ENCODE data around the gene TCF3.
A peak's percentile ranks its signal among the peaks of the same experiment; 100 is the strongest.
"Not testable (repeated sequence)": the region's sequence is repeated elsewhere in the genome, so short reads cannot be mapped to it uniquely, and the experiment has no call there.

TCF3 gene

DNA sequence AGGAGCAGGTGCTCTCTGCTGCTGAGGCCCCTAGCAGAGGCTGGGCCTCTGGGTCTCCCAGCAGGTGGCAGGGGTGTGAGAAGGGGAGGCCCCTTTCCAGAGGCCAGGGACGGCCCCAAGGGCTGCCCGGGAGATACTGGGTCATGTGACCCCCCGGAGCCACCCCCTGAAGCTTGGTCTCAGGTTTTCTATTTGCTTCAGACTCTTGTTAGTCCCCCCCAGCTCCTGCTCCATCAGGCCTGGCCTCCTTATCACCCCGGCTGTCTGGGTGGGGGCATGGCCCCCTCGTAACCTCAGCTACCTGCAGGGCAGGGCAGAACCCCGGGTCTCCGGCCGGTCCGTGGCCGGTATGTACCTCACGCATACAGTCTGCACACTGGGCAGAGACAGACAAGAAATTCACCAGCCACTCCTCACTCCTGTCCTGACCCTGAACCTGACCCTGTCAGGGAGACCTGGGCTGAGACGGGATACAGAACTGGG, 13.2 kb upstream of the TCF3 start:
- in situ Hi-C loops (cut with MboI; ENCODE audit: low pct_unique_long_range_greater_than_20kb, low sequenced_read_pairs, unreplicated experiment) = no loop called here
- peak; percentile 63 for DNase-seq (ENCODE audit: low spot score)
- TF ChIP-seq, protein P1, sequence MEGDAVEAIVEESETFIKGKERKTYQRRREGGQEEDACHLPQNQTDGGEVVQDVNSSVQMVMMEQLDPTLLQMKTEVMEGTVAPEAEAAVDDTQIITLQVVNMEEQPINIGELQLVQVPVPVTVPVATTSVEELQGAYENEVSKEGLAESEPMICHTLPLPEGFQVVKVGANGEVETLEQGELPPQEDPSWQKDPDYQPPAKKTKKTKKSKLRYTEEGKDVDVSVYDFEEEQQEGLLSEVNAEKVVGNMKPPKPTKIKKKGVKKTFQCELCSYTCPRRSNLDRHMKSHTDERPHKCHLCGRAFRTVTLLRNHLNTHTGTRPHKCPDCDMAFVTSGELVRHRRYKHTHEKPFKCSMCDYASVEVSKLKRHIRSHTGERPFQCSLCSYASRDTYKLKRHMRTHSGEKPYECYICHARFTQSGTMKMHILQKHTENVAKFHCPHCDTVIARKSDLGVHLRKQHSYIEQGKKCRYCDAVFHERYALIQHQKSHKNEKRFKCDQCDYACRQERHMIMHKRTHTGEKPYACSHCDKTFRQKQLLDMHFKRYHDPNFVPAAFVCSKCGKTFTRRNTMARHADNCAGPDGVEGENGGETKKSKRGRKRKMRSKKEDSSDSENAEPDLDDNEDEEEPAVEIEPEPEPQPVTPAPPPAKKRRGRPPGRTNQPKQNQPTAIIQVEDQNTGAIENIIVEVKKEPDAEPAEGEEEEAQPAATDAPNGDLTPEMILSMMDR (IDR thresholded peaks at IDR 0.05; ENCODE audit: extremely low read depth, insufficient read depth, missing control alignments) = no peak

DNA sequence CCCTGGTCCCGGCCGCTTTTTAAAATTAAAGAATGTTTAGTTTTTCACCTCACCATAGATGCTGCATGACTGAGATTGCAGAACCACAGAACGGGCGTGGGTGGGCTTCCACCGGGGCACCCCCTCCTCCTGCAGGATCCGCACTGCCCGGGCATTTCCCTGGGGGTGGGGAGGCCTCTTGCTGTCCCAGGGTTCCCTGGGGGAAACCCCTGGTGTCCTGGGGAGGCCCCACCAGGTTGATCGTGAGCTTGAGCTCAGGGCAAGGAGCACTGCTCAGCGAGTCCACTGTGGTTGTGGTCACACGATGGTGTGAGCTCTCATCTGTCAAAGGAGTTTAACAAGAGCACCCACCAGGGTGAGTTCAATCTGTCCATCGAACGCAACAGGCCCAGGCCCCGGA, 11.4 kb upstream of the TCF3 start:
- TF ChIP-seq, protein P1 (IDR thresholded peaks at IDR 0.05; ENCODE audit: extremely low read depth, insufficient read depth, missing control alignments) = no peak
- peak; percentile 69 for DNase-seq (ENCODE audit: low spot score)
- in situ Hi-C loops (cut with MboI; ENCODE audit: low pct_unique_long_range_greater_than_20kb, low sequenced_read_pairs, unreplicated experiment) = no loop called here

DNA sequence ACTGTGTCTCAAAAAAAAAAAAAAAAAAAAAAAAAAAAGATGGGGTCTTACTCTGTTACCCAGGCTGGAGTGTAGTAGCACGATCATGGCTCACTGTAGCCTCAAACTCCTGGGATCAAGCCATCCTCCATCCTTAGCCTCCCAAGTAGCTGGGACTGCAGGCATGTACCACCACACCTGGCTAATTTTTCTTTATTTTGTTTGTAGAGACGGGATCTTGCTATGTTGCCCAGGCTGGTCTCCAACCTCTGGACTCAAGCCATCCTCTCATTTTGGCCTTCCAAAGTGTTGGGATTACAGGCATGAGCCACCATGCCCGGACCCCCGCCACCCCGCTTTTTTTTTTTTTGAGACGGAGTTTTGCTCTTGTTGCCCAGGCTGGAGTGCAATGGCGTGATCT, 10.8 kb upstream of the TCF3 start:
- in situ Hi-C loops (cut with MboI; ENCODE audit: low pct_unique_long_range_greater_than_20kb, low sequenced_read_pairs, unreplicated experiment); DNase-seq (ENCODE audit: low spot score): not testable (repeated sequence)

DNA sequence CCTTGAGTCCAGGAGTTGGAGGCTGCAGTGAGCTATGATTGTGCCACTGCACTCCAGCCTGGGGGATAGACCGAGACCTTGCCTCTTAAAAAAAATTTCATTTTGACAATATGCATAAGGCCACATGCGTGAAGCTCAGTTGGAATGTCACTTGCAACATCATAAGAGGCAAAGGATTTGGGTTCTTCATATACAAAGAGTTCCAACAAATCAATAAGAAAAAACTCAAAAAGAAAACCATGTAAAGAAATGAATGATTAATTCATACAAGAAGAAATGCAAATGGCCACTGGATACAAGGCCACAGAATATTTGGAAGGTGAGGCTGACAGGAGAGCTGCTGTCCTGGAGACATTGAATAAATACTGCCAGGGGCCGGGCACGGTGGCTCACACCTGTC, 9.6 kb upstream of the TCF3 start:
- DNase-seq (ENCODE audit: low spot score) = no peak
- in situ Hi-C loops (cut with MboI; ENCODE audit: low pct_unique_long_range_greater_than_20kb, low sequenced_read_pairs, unreplicated experiment) = no loop called here

DNA sequence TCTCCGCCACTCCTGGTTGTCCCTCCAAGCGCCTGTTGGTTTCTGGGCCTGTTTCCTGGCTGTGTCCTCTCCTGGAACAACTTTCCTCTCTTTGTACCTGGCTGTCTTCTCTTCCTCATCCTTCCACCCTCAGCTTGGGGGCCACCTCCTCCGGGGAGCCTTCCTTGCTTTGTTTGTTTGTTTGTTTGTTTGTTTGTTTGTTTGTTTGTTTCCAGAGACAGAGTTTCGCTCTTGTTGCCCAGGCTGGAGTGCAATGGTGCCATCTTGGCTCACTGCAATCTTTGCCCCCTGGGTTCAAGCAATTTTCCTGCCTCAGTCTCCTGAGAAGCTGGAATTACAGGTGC, 6.6 kb upstream of the TCF3 start:
- TF ChIP-seq, protein P1 (IDR thresholded peaks at IDR 0.05; ENCODE audit: extremely low read depth, insufficient read depth, missing control alignments) = no peak
- DNase-seq (ENCODE audit: low spot score) = no peak
- in situ Hi-C loops (cut with MboI; ENCODE audit: low pct_unique_long_range_greater_than_20kb, low sequenced_read_pairs, unreplicated experiment) = no loop called here

More for the DNA sequence above, 9.6 kb upstream of the TCF3 start:
- TF ChIP-seq, protein P1 (IDR thresholded peaks at IDR 0.05; ENCODE audit: extremely low read depth, insufficient read depth, missing control alignments) = no peak

DNA sequence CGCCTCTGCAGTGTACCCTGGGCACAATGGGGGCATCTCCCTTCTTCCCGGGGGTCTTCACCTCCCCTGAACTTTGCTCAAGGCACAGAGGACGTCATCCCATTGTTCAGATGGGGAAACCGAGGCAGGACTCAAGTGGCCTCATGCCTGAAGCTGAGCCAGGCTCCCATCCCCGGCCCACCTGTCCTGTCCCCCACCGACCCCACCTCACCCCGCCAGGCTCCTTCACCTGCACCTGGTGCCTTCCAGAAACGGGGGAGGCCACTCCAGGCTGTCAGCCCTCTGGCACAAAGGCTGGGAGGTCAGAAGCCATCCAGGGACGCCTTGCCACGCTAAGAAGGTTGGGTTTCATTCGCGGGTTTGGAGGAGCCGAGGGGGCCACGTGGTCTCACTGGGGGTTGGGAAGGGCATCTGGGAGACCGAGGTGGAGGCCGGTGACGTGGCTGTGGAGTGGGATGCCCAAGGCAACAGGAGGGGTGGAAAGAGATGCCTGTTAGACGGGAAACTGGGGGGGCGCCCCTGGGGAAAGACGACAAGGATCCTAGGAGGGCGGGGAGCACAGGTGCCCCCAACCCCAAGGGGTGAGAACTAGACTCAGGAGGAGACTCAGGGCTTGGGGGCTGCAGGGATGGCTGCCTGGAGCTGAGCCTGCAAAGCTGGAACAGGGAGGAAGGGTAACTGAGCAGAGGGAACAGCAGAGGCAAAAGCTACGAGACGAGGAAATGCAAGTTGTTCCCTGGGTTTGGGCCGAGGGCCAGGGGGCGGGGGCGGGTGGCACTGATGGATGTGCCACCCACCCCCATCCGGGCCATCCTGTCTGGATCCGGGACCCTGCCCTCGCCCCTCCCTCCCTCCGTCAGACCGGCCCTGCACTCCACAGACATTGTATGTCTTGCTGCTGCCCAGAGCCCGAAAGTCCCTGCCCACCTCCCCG, 6.0 kb upstream of the TCF3 start:
- in situ Hi-C loops (cut with MboI; ENCODE audit: low pct_unique_long_range_greater_than_20kb, low sequenced_read_pairs, unreplicated experiment) = no loop called here
- DNase-seq (ENCODE audit: low spot score) = no peak
- TF ChIP-seq, protein P1 (IDR thresholded peaks at IDR 0.05; ENCODE audit: extremely low read depth, insufficient read depth, missing control alignments) = no peak

DNA sequence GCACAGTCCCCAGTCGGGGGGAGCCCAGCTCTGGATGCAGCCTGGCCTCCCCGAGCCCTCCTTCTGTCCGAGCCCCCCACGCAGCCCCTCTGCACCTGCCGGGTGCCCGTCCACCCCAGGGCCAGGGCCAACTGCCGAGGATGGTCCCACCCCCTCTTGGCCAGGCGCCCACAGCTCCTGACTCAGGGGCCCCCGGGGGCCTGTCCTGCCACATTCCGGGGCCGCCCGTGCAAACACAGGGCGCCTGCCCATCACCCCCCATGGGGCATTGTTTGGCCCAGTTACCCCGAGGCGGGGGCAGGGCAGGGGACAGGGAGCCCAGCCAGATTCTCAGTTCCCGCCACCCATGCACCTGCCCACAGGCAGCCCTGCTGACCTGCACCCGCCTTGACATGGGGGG, 5.3 kb upstream of the TCF3 start:
- in situ Hi-C loops (cut with MboI; ENCODE audit: low pct_unique_long_range_greater_than_20kb, low sequenced_read_pairs, unreplicated experiment) = no loop called here

More for the DNA sequence above, 5.3 kb upstream of the TCF3 start:
- no peak for DNase-seq (ENCODE audit: low spot score)
- TF ChIP-seq, protein P1 (IDR thresholded peaks at IDR 0.05; ENCODE audit: extremely low read depth, insufficient read depth, missing control alignments) = no peak
